Right lobe of liver (tissue), 4 donors: ENCODE measurements around the gene ARHGEF10L.

Experiments used
- CTCF ChIP-seq, 4 donors: fragments of 200-600 bp in 3 of 4; fragments of 450-650 bp in 1 of 4; IDR thresholded peaks; one replicate each; pipeline versions ENCODE4 v1.5.1 to v1.8.0; 2016 to 2022; ENCODE audit warnings: antibody characterized with exemption in 4 of 4, mild to moderate bottlenecking in 2 of 4
- POLR2A ChIP-seq: fragments of 450-650 bp; IDR thresholded peaks from one replicate; pipeline ENCODE4 v1.6.1; 2017; ENCODE audit warnings: antibody characterized with exemption, mild to moderate bottlenecking
- donor health status: DM: no; HTN: no; CAD: no.
- donor health status: DM: no; HTN: no; CAD: no.
- donor health status: DM: no; HTN: yes; CAD: no.

GRCh38 chr1:17550729-17551584, 11.5 kb downstream of the ARHGEF10L start:
- TF ChIP-seq POLR2A (no peak), CTCF (IDR thresholded peaks at IDR 0.05) (no peak)
